MCF 10A (cell line): Measurements from ENCODE around the gene PRPF39. TPM values are rescaled to one million over a fixed set of nuclear protein-coding genes. Genes with fewer than 3 reads are reported as not detected.

Experiments
- BruUV-seq: library from RNA; stranded (reverse); fragments of 400-500 nt; replicated peaks from 2 replicates; lab custom pipeline; 2021; lab: Mats Ljungman, UMichigan
- CTCF ChIA-PET: fragments of 300-600 bp; sonication (Branson Sonifier 250); formaldehyde crosslinking; extraction: SDS; loops from one replicate; lab custom pipeline; 2021; ENCODE audit warnings: antibody characterized with exemption, inconsistent platforms; lab: Yijun Ruan, JAX
- POLR2A ChIA-PET: fragments of 300-600, 350-650 bp; sonication (Branson Sonifier 250); formaldehyde crosslinking; extraction: SDS; loops from one replicate; lab custom pipeline; 2020; ENCODE audit warnings: antibody characterized with exemption, inconsistent platforms; lab: Yijun Ruan, JAX
- DNase-seq: peaks from one replicate; pipeline ENCODE4 v3.0.0-alpha.2; 2018; ENCODE audit not compliant: unreplicated experiment
- H3K27ac Mint-ChIP-seq: one replicate; pipeline ENCODE4 v1.8.0; 2022; ENCODE audit warnings: mild to moderate bottlenecking, low read depth, mixed read lengths; ENCODE audit not compliant: unreplicated experiment
- H3K27me3 Mint-ChIP-seq: one replicate; pipeline ENCODE4 v1.8.0; 2022; ENCODE audit warnings: mixed read lengths; ENCODE audit not compliant: insufficient read depth, unreplicated experiment
- H3K36me3 Mint-ChIP-seq: one replicate; pipeline ENCODE4 v1.8.0; 2022; ENCODE audit warnings: mild to moderate bottlenecking, moderate library complexity, mixed read lengths; ENCODE audit not compliant: insufficient read depth, unreplicated experiment
- H3K4me1 Mint-ChIP-seq: one replicate; pipeline ENCODE4 v1.8.0; 2022; ENCODE audit warnings: mixed read lengths; ENCODE audit not compliant: insufficient read depth, unreplicated experiment
- H3K4me3 Mint-ChIP-seq: one replicate; pipeline ENCODE4 v1.8.0; 2022; ENCODE audit warnings: mild to moderate bottlenecking, moderate library complexity, mixed read lengths; ENCODE audit not compliant: unreplicated experiment
- H3K9me3 Mint-ChIP-seq: one replicate; pipeline ENCODE4 v1.8.0; 2022; ENCODE audit warnings: mixed read lengths; ENCODE audit not compliant: unreplicated experiment
- intact Hi-C: fragments of 100-400 bp; cut with micrococcal nuclease; formaldehyde crosslinking; loops from 2 replicates; pipeline ENCODE4 v1.14.1; 2022
- total RNA-seq: library from RNA; stranded (reverse); gene quantifications from 2 replicates; pipeline ENCODE4 v1.2.3, GENCODE V29; 2022
- TF ChIP-seq, protein P1 (sequence below): fragments of 200-600 bp; IDR thresholded peaks from one replicate; pipeline ENCODE4 v1.8.0; 2022; ENCODE audit warnings: antibody characterized with exemption, mild to moderate bottlenecking; ENCODE audit not compliant: unreplicated experiment

Gene PRPF39
- total RNA-seq, 1 experiment from 2014 or later: 41.4 TPM

DNA sequence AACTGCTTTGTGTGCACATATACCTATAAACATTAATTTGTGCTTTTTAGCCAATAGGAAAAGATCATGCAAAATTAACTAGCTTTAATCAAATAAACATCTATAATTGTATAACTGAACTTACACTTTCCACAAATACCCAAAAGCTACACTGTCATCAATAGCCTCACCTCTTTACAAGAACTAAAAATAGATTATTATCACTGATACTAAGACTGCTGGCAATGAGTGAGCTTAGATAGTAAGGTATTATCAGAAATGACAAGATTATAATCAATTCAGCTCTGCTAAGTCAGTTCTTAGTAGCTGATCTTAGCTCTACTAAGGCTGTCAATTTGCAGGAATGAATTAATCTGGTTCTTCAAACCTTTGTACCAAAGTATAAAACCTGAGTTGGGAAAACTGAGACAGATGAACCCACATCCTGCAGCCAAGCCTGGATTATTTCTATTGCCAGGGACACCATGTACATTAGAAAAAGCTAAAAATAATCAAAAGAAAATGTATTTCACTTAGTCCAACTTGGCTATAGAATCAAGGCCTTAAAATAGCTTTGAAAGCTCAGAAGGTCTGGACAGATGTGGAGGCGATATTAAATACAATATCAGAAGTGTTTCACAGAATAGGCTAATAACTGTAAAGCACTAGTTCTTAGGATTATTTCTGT is 45.2 kb downstream of the PRPF39 start:
- H3K27ac Mint-ChIP-seq: no peak overlapping the region
- no TSS peak for BruUV-seq
- intact Hi-C loops: no loop called here

DNA sequence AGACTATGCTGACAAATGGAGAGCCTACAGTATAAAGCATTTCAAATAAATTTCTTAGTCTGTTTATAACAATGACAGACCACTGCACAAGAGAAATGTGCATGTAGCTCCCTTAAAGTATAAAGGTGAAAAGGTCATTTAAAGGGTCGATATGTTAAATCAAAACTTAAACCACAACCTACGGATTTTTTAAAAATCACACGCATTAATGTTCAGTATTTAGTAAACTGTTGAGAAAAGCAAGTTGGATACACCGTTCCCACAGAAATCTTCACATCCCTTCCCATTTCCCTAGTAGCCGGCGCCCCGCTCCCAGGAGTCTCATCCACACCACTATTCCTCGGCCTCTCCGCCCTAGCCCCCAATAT is 49.8 kb downstream of the PRPF39 start:
- no peaks in the 10 kb centered on the region for H3K27me3 Mint-ChIP-seq

More for the DNA sequence above, 45.2 kb downstream of the PRPF39 start:
- no peak overlapping the region for H3K4me3 Mint-ChIP-seq
- peaks cover 38% of the 10 kb centered on the region for H3K36me3 Mint-ChIP-seq
- no peaks in the 10 kb centered on the region for H3K9me3 Mint-ChIP-seq
- H3K4me1 Mint-ChIP-seq: no peaks in the 10 kb centered on the region
- CTCF ChIA-PET: interaction anchor here (0.6 to 0.7 kb wide), 2 partner anchors 111 to 140 kb away, joined by 3 read pairs; no protein-coding TSS in a partner anchor
- TF ChIP-seq, protein P1, sequence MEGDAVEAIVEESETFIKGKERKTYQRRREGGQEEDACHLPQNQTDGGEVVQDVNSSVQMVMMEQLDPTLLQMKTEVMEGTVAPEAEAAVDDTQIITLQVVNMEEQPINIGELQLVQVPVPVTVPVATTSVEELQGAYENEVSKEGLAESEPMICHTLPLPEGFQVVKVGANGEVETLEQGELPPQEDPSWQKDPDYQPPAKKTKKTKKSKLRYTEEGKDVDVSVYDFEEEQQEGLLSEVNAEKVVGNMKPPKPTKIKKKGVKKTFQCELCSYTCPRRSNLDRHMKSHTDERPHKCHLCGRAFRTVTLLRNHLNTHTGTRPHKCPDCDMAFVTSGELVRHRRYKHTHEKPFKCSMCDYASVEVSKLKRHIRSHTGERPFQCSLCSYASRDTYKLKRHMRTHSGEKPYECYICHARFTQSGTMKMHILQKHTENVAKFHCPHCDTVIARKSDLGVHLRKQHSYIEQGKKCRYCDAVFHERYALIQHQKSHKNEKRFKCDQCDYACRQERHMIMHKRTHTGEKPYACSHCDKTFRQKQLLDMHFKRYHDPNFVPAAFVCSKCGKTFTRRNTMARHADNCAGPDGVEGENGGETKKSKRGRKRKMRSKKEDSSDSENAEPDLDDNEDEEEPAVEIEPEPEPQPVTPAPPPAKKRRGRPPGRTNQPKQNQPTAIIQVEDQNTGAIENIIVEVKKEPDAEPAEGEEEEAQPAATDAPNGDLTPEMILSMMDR: no peak
- no peaks in the 10 kb centered on the region for H3K27me3 Mint-ChIP-seq
- no peak for DNase-seq
- POLR2A ChIA-PET: interaction anchor here (1.6 to 4.5 kb wide), 5 partner anchors 11 to 168 kb away, joined by 4 to 22 read pairs (median 5); partner anchors contain the start of genes KLHL28 and TOGARAM1

DNA sequence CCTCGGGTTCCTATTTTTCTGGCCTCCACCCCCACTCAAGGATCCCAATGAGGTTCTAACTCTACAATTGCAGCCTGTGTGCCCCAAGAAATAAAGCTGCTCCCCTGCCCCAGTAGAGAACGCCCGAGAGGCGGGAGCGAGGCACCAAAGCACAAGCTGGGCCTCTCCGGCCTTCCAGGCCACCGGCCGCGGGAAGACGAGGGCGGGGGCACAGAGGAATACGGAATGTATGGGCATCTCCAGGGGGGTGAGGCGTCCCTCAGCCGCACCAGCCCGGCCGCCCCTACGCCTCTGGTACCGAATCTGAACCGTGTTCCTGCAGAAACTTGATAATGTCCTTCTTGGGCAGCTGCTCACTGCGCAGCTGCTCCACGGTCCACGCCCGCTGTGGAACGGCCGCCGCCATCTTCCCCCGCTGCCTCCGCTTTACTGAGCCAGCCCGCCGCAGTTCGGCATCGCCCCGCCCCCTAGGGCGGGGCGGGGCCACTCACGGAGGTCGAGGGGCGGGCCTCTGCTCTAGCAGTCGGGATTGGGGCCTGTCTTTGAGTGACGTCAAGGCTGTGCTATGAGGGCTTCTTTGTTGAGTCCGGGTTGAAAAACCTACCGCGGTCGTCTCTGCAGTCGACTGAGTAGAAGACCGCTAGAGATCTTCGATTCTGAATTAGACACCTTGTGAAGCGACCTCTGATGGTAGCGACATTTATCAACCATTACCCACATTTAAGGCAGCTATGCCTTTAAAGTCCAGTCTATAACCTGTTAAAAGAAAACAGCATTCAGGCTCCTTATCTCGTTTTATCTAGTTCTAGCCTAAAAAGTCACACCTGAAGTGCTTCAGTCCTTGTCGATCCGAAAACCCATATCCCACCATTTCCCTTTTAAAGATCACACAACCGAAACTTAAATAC is 50.4 kb downstream of the PRPF39 start, which contains the start of gene FKBP3:
TSS of gene FKBP3 (minus strand) at position 431 of the 908 bp plus-strand sequence. CDS start at position 406, 25 bp downstream.
- POLR2A ChIA-PET: interaction anchor here (0.6 to 8.9 kb wide), 31 partner anchors 9 to 221 kb away, joined by 3 to 165 read pairs (median 5); partner anchors contain the start of genes KLHL28, MIS18BP1, PRPF39 and TOGARAM1
- intact Hi-C loops: loop anchor here (1.0 to 2.0 kb wide), 5 partner anchors 50 to 221 kb away; partner anchors contain the start of genes KLHL28, MIS18BP1 and PRPF39
- peak within 1 kb of the TSS; percentile 100 for H3K4me3 Mint-ChIP-seq

More for the DNA sequence above, 49.8 kb downstream of the PRPF39 start:
- TF ChIP-seq, protein P1: no peak
- no peaks in the 10 kb centered on the region for H3K36me3 Mint-ChIP-seq
- peaks cover 13% of the 10 kb centered on the region for H3K4me1 Mint-ChIP-seq
- ChIA-PET POLR2A (interaction anchor here (0.6 to 8.9 kb wide), 28 partner anchors 9 to 220 kb away, joined by 3 to 165 read pairs (median 5); partner anchors contain the start of genes KLHL28, MIS18BP1, PRPF39 and TOGARAM1), CTCF (interaction anchor here (0.6 to 2.0 kb wide), 11 partner anchors 15 to 220 kb away, joined by 3 to 10 read pairs (median 3); partner anchors contain the start of gene MIS18BP1)
- intact Hi-C loops: loop anchor here (1.0 to 2.0 kb wide), 5 partner anchors 49 to 220 kb away; partner anchors contain the start of genes KLHL28, MIS18BP1 and PRPF39
- H3K9me3 Mint-ChIP-seq: no peaks in the 10 kb centered on the region
- peak overlapping the region; percentile 99 for H3K27ac Mint-ChIP-seq
- H3K4me3 Mint-ChIP-seq: peak overlapping the region; percentile 100
- TSS peak; percentile 72 for BruUV-seq
- no peak for DNase-seq

More for the DNA sequence above, 50.4 kb downstream of the PRPF39 start, which contains the start of gene FKBP3:
- no peaks in the 10 kb centered on the region for H3K36me3 Mint-ChIP-seq
- no peaks in the 10 kb centered on the region for H3K9me3 Mint-ChIP-seq
- peaks cover 17% of the 10 kb centered on the region for H3K4me1 Mint-ChIP-seq
- TF ChIP-seq, protein P1: no peak
- peak; percentile 99 for DNase-seq
- BruUV-seq: no TSS peak
- peak within 1 kb of the TSS; percentile 99 for H3K27ac Mint-ChIP-seq
- H3K27me3 Mint-ChIP-seq: no peaks in the 10 kb centered on the region
- CTCF ChIA-PET: interaction anchor here (0.6 to 2.0 kb wide), 11 partner anchors 16 to 221 kb away, joined by 3 to 10 read pairs (median 3); partner anchors contain the start of gene MIS18BP1
